NB4 (cell line): Measurements from ENCODE around the gene CEP290.
"Not testable (repeated sequence)": the region's sequence is repeated elsewhere in the genome, so short reads cannot be mapped to it uniquely, and the experiment has no call there.

Experiments used
- CTCF ChIP-seq: IDR thresholded peaks from one replicate; pipeline ENCODE4 v1.5.1; 2012; ENCODE audit warnings: low read depth, low read length
- MAX ChIP-seq: IDR thresholded peaks from 2 replicates; pipeline ENCODE4 v1.6.1; 2011; ENCODE audit warnings: low read depth, low read length
- MYC ChIP-seq: IDR thresholded peaks from 2 replicates; pipeline ENCODE4 v1.6.1; 2011; ENCODE audit warnings: low read depth, low read length
- POLR2A ChIP-seq: IDR thresholded peaks from 2 replicates; pipeline ENCODE4 v1.6.1; 2011; ENCODE audit warnings: mild to moderate bottlenecking; ENCODE audit not compliant: insufficient read length; ENCODE audit errors: extremely low read depth

- not testable (repeated sequence) for TF ChIP-seq CTCF, POLR2A, MAX, MYC
Observed at GRCh38 chr12:88133181-88133580, 8.7 kb downstream of the CEP290 start.
